Stimulated activated CD8-positive, alpha-beta memory T cell treated with anti-CD3 and anti-CD28 coated beads, Interleukin-4, amount 100 ng/mL, for 1 hour (primary cell): ENCODE results near the gene PCF11.
"Not testable (repeated sequence)": the region's sequence is repeated elsewhere in the genome, so short reads cannot be mapped to it uniquely, and the experiment has no call there.

Experiments used
- DNase-seq, 2 donors: peaks; one replicate each; pipeline ENCODE4 v3.0.0-alpha.2; 2020; ENCODE audit warnings: low read depth in 2 of 2, low spot score in 1 of 2

Gene PCF11

GRCh38 chr11:83156996-83157593 is at the start of gene PCF11:
TSS of gene PCF11 (plus strand) at chr11:83157131. CDS start at chr11:83157440, 309 bp downstream.
- DNase-seq = no peak

- no peak for DNase-seq
Observed at GRCh38 chr11:83112886-83113285, 44.0 kb upstream of the PCF11 start.

DNA sequence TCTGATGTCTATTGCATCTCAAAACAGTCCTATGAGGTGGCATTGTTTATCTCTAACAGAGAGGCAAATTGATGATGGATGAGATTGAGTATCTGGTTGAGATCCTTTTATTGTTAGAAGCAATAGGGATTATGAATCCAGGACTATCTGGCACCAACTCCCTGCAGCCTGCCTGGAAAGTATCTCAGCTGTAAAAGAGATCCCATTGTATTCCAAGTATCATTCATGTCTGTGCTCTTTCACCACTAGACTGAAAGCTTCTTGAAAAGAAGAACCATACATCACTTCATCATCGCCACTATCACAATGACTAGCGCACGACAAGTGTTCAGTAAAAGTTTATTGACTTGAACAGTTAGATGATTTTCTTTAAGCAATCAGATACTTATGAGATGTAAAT is 41.9 kb upstream of the PCF11 start:
- no peak for DNase-seq

DNA sequence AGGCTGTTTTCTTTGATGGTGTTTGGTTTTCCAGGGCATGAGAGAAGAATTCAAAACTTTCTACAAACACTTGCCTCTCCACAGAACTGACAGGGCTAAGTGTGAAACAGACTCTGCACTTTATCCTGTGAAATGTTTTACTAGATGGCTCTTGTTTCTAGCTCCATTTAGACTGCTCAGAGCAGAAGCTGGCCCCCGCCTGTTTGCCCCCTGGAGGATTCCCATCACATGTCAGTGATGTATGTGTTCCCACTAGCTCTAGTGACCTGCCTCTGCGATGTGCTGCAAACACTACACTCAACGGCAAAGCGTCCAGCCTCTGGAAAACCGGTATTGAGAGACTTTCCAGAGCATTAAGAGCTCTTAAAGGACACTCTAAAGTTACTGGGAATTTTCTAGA is 41.4 kb upstream of the PCF11 start:
- no peak for DNase-seq

DNA sequence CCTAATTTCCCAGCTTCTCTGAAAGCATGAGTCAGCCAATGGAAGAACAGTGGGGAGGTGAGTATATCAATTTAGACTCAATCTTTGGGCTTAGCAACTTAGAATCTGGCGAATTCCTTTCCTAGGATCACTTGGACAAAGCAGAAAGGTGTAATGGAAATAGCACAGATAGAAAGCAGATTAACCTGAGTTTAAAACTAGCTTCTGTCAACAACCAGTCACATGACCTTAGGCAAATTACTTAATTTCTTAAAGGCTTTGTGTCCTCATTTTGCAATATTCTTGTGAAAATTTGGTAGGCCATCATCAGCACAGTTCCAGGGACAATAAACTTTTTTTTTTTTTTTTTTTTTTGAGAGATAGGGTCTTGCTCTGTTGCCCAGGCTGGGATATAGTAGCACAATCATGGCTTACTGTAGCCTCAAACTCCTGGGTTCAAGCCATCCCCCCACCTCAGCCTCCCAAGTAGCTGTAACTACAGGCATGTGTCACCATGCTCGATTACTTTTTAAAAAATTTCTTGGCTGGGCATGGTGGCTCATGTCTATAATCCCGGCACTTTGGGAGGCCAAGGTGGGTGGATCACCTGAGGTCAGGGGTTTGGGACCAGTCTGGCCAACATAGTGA is 40.8 kb upstream of the PCF11 start:
- DNase-seq = no peak

- DNase-seq = no peak
Observed at GRCh38 chr11:83118814-83119213, 38.1 kb upstream of the PCF11 start.

GRCh38 chr11:83119216-83119615 is 37.7 kb upstream of the PCF11 start:
- no peak for DNase-seq

DNA sequence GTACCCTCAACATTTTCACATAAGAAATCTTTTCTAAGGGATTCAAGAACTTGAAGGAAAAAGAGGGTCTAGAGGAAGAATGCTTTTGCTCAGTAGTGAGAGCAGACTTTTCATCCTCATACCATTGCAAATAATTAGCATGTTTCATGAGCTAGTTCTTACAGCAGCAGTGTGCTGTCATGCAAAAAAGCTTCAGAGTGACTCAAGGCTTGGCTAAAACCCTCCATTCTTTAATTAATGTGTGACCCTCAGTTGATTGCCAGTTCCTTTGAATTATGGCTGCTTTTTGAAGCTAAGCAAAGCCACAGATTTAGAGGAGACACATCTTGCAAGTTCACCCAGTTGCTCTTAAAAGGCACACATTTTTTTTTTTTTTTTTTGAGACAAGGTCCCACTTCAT is 36.6 kb upstream of the PCF11 start:
- no peak for DNase-seq

- no peak for DNase-seq
Observed at GRCh38 chr11:83122050-83122449, 34.9 kb upstream of the PCF11 start.

GRCh38 chr11:83122766-83123165 is 34.2 kb upstream of the PCF11 start:
- no peak for DNase-seq

DNA sequence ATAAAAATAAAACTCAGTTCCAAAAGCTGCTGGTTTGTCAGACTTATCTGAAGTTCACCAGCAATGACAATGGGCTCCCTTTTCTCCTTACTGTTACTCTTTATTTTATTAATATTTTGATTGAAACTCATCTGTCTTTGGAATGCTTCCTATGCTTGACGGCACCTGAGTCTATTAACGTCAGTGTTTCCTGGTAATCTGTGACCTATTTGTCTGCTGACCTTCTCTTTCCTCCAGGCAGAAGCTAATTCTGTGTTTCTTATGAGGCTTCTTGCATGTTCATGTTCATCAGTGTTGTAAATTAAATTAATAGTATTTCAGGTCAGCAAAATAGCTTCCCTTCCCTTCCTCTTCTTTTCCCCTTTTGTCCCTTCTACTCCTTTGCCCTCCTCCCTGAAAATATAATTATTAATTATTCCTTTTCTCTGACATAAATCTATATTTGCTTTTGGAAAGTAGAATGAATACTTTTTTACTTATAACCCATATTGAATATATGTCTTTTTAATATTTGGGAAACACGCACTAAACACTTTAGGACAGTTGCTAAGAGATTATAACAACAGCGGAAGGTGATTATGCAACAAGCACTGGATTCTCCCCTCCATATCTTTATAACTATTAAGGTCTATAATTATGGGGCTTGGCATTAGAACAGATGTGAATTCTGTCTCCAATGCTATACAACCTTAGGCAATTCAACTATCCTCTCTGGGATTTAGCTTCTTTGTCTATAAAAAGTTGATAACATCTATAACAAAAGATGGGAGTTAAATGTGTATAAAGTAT is 32.1 kb upstream of the PCF11 start:
- no peak for DNase-seq

DNA sequence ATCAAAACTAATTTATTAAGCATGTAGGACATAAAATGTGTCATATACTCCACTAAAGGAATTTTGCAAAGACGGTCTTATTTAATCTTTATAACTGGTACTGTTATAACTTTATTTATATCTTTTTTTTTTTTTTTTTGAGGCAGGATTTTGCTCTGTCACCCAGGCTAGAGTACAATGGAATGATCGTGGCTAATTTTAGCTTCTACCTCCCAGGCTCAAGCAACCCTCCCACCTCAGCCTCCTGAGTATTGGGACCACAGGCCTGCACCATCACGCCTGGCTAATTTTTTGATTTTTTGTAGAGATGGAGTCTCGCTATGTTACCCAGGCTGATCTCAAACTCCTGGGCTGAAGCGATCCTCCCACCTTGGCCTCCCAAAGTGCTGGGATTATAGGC is 31.4 kb upstream of the PCF11 start:
- no peak for DNase-seq

DNA sequence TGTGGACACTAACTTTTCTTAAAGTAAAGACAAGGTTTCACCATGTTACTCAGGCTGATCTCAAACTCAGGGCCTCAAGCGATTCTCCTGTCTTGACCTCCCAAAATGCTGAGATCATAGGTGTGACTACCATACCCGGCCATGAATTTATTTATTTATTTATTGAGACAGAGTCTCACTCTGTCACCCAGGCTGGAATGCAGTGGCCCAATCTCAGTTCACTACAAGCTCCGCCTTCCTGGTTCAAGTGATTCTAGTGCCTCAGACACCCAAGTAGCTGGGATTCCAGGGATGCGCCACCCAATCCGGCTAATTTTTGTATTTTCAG is 29.7 kb upstream of the PCF11 start:
- DNase-seq = no peak

GRCh38 chr11:83132191-83132590 is 24.7 kb upstream of the PCF11 start:
- DNase-seq = no peak

- DNase-seq = not testable (repeated sequence)
Observed at GRCh38 chr11:83133266-83133665, 23.7 kb upstream of the PCF11 start.

- DNase-seq = no peak
Observed at GRCh38 chr11:83139310-83139709, 17.6 kb upstream of the PCF11 start.

DNA sequence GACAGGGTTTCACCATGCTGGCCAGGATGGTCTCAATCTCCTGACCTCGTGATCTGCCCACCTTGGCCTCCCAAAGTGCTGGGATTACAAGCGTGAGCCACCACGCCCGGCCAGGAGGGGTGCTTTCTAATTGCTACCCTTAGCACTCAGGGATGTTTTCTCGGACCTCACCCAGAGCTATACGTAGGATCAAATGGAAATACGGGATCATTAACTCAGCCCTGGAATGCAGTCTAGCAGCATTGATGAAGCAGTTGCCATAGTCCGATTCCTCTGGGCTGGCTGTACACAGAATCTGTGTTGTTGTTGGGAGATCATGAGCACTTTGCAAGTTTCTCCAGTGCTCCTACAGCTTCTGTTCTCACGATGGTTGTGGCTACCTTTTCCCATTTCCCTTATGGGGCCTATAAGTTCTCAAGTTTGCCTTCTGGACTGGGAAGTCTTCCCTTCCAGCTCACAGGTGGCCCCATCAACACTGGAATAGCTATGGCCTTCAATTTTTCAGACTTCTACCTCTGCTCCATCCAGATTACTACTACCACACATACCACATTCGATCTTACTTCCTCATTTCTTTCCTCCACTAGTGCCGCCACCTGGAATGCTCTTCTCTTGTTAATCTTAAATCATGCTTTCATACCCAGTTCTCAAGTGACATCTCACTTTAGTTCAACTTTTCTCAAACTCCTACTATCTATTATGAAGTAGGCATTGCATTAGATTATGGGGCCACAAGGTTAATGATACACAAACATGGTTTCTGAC is 16.1 kb upstream of the PCF11 start:
- no peak for DNase-seq

DNA sequence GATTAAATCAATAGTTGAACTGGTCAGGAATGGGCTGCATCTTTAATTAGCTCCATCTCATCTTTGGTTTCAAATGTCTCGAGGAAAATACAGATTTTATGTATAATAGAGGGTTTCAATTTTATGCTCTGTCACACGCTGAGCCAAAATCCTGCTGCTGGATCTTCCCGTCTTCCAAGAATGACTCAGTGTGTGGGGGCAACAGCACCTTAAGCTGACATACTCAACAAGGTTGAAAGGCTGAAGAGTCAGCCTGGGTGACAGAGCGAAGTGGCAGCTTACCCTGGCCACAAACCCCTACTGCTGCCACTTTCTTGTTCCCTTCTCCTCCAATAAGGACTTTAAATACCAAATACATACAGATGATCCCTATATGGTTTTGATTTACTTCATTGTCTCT is 9.0 kb upstream of the PCF11 start:
- no peak for DNase-seq

- no peak for DNase-seq
Observed at GRCh38 chr11:83150450-83150849, 6.5 kb upstream of the PCF11 start.

- no peak for DNase-seq
Observed at GRCh38 chr11:83151274-83151977, 5.5 kb upstream of the PCF11 start.

- no peak for DNase-seq
Observed at GRCh38 chr11:83152264-83152663, 4.7 kb upstream of the PCF11 start.
